AG08395 (cell line): ENCODE results near the gene SIDT1.

Experiments
- DNase-seq: peaks from one replicate; pipeline ENCODE4 v3.0.0; 2012; ENCODE audit warnings: mixed read lengths, low spot score

The SIDT1 gene

GRCh38 chr3:113531826-113532697 lies at the start of gene SIDT1:
Gene SIDT1 (plus strand): TSS chr3:113532555. CDS start chr3:113533022, 467 bp downstream.
- DNase-seq = no peak

DNA sequence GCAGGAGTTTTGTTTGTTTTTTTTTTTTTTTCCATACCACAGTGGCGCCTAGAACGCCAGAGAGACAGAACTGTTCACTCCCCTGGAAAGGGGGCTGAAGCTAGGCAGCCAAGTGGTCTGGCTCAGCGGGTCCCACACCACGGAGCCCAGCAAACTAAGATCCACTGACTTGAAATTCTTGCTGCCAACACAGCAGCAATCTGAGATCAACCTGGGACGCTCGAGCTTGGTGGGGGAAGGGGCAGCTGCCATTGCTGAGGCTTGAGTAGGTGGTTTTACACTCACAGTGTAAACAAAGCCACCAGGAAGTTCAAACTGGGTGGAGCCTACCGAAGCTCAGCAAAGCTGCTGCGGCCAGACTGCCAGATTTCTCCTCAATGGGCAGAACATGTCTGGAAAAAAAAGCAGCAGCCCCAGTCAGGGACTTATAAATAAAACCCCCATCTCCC lies 47.2 kb upstream of the SIDT1 start:
- DNase-seq = no peak

DNA sequence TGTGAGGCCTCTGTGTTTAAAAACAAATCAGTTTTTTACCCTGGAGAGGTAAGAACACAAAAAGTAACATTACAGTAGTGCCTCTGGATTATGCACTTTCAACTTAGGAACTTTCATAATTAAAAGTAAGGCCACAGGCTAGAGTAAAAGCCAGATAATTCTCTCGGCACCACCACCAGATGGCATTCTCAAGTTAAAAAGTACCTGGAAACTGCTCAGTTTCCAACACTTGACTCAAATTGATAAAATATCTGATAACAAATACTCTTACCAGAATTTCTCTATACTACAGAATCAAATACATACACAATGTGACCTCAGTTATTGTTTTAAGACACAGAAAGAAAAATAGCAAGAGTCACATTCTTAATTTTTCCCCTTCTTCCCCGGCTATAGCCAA lies 37.3 kb upstream of the SIDT1 start:
- DNase-seq = peak; percentile 26

GRCh38 chr3:113496924-113497323 lies 35.4 kb upstream of the SIDT1 start:
- peak; percentile 10 for DNase-seq

DNA sequence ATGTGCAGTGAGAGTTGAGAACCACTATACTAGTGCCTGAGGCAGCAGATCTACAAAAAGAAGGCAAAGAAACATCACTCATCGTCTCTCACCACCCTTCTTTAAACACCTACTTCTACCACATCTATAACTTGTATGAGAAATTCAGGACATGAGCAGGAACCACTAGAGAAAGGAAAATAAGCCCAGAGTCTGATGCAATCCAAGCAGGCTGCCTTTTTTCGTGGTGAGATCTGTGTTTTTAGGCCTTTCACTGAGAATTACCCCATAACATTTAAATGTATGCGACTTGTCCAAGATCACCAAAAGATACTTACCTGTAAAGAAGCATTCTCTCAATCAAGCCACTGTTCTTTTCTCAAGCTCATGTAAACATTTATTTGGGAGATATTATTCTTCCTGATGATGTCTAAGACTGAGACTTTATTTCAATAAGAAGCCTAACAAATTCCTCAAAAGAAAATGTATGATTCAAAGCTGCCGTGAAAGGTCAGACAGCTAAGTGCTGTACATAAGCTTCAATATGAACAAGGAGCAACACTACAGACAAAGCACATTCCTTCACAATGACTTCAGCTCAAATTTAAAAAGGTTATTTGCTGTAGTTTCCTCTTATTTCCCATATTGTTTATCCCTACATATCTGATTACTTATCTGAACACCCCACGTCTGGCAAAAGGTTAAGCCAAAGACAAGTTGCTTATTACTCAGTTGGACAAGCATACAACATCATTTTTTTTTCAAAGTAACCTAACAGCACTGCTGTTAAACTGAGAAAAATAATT lies 33.9 kb upstream of the SIDT1 start:
- no peak for DNase-seq

DNA sequence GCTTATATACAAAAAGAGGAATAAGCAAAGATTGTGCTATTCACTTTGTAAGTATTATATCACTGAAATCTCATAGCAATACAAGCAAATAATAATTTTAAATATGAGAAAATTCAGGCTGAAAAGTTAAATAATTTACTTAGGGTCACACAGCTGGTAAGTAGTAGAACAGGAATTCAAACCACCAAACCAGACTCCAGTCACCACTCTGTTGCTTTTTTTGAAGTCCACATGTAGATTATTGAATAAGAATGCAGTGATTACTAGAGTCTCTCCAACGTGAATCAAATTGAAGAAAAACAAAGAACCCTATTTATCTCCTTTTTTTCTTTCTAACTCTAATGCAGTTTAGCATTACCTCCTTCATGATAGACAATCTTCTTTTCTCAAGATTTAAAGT lies 33.3 kb upstream of the SIDT1 start:
- no peak for DNase-seq

GRCh38 chr3:113501597-113501996 lies 30.8 kb upstream of the SIDT1 start:
- DNase-seq = no peak

DNA sequence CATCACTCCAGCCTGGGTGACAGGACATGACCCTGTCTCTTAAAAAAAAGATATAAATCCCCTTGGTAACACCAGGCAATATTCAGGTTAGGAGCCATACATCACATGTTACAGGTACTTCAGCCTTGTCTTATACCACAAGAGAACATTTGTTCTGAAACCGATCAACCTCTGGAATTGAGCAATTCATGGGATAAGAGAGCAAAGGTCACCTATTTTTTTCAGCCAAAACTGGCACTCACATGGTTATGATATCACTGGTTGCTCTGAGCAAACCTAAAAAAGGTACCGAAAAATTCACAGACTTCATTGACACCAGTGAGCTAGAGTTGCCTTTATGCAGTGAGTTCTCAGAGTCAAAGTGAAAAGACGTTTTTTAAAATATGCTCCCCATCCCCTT lies 26.5 kb upstream of the SIDT1 start:
- DNase-seq = no peak

DNA sequence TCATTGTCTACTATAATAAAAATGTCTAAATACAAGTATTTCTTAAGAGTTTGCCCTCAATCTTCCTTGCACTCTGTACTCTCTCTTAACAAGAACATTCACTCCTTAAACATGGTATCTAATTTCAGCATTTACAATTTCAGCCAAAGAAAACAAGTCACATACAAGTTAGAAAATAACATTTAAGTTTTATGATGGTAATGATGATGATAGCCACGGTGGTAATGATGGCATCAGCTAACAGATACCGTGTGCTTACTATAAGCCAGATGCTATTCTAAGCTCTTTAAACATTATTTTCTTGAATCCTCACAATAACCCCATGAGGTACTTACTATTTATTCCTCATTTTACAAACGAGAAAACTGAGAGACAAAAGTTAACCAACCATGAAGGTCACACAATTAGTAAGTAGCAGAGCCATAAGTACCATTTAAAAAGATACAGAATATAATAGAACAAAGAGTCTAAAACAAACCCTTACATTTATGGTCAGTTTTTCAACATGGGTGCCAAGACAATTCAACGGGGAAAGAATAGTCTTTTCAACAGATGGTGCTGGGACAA lies 24.8 kb upstream of the SIDT1 start:
- DNase-seq = no peak

GRCh38 chr3:113508966-113509365 lies 23.4 kb upstream of the SIDT1 start:
- DNase-seq = no peak

- DNase-seq = no peak
Measured at GRCh38 chr3:113514265-113514769, 18.0 kb upstream of the SIDT1 start.

DNA sequence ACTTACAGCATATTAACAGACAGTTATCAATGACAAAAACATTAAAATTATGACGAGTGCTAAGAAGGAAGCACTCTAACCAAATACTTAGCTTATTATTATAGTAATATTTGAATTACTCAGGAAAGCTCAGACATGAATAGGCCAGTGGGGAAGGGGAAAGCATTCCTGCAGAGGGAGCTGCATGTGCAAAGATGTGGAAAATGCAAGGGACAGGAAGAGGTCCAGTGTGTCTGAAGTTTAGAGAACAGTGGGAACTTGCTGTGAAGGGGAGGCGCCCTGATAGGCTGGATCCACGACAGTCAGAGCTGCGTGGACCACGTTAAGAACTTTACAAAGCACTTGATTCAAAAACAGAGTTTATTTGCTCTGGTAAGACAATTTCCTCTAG lies 16.2 kb upstream of the SIDT1 start:
- no peak for DNase-seq

DNA sequence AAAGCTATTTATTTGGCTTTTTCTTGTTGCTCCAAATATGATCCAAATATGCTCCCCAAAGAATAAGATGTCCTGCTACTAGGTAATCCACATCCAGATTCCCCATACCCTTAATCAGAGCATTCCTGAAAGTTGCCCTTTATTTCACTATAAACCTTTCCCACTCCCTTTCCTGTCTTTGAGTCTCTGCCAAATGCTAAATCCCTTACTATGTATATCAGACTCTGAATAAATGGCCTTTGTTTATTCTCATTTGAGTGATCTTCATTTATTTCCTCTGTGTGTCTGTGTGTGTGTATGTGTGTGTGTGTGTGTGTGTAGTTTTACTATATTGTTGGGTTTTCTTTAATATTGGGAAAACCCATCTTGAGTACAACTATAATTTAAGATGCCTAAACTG lies 10.4 kb upstream of the SIDT1 start:
- DNase-seq = no peak

- DNase-seq = no peak
Measured at GRCh38 chr3:113523241-113523640, 9.1 kb upstream of the SIDT1 start.

DNA sequence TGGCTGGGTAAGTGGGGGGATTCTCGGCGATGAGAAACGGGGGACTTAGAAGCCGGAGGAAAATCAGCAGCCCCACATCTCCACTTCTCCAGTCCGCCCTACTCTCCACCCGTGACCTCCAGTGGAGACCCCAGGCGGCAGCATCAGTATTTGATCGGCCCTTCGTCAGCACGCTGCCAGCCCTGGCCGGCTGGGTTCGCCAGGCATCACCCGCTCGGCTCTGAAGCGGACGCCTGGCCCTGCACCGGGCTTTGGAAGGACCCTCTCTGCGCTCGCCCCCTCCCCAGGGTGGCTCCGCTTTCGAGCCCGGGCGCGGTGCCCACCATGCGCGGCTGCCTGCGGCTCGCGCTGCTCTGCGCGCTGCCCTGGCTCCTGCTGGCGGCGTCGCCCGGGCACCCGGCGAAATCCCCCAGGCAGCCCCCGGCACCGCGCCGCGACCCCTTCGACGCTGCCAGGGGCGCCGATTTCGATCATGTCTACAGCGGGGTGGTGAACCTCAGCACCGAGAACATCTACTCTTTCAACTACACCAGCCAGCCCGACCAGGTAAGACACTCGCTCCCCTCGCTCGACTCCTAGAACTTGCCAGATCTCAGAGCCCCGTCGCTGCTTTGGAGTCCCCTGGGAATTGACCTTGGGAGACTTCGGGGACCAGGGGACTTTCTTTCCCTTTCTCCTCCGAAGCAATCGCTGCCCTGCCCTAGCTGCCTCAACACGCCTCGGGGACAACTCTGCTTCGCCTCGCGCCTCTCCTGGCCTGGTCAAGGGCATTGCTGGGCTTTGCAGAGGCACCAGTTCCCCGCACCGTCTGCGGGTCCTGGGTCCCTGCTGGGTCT lies 561 bp downstream of the SIDT1 start:
- DNase-seq = no peak

GRCh38 chr3:113533534-113533892 lies 1.2 kb downstream of the SIDT1 start:
- DNase-seq = no peak

GRCh38 chr3:113534365-113534764 lies 2.0 kb downstream of the SIDT1 start:
- no peak for DNase-seq

DNA sequence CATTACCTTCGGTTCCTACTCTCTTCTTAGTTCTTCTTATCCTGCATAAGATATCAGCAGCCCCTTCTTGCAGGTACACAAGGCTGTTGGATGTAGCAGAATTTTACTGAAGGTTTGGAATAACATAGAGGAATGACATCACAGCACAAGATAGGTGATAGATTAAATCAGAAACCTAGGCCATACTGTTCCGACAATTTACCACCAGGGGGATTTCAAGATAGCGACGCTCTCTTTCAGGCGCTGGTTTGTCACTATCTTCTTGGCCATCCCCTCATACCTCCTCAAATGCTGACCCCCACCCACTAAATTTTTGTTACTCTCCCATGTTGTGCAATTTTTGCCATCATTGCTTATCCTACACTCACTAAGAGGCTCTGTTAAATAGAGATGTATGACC lies 3.5 kb downstream of the SIDT1 start:
- no peak for DNase-seq

GRCh38 chr3:113536627-113537101 lies 4.3 kb downstream of the SIDT1 start:
- DNase-seq = no peak

- no peak for DNase-seq
Measured at GRCh38 chr3:113537155-113537554, 4.8 kb downstream of the SIDT1 start.

GRCh38 chr3:113541519-113541918 lies 9.2 kb downstream of the SIDT1 start:
- DNase-seq = no peak

DNA sequence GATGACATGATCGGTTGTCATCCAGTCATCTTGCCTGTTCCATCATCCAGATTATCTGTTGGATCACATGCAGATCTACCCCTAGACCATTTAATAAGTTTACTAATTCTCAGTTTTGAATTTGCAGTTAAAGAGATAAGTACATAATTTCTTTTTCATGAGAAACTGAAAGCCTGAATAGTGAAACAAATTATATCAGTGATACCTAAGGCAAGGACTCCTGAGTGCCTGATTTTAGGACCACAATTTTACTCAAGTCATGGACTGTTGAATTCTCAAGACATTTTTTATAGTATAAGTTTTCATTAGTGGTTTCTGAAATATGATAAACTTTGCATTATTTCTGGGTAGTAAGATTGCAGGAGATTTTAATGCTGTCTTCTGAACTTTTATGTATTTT lies 13.2 kb downstream of the SIDT1 start:
- DNase-seq = no peak
